GM12892 (cell line): ENCODE data around the gene CRYGN.

Experiments
- POLR2A ChIP-seq: IDR thresholded peaks from 2 replicates; pipeline ENCODE4 v1.6.1; 2011; ENCODE audit warnings: low read depth, low read length, control low read depth
- TAF1 ChIP-seq: IDR thresholded peaks from 2 replicates; pipeline ENCODE4 v1.6.1; 2011; ENCODE audit warnings: low read depth, mild to moderate bottlenecking, control low read depth, low read length, borderline replicate concordance

DNA sequence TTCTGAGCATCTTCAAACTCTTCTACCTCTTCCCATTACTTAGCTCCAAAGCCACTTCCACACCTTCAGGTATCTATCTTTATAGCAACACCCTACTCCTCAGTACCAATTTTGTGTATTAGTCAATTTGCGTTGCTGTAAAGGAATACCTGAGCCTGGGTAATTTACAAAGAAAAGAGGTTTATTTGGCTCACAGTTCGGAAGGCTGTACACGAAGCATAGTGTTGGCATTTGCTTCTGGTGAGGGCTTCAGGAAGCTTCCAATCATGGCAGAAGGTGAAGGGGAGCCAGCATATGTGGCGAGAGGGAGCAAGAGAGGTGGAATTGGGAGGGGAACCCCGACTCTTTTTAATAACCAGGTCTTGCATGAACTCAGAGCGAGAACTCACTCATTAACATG lies 17.6 kb upstream of the CRYGN start:
- TF ChIP-seq POLR2A: no peak
- no peak for TF ChIP-seq TAF1
